AG20443 (cell line): ENCODE results near the gene FANK1.
A peak's percentile ranks its signal among the peaks of the same experiment; 100 is the strongest.

Source experiments
- DNase-seq: peaks from one replicate; pipeline ENCODE4 v3.0.0; 2012; ENCODE audit warnings: low spot score, mixed read lengths

Gene FANK1

DNA sequence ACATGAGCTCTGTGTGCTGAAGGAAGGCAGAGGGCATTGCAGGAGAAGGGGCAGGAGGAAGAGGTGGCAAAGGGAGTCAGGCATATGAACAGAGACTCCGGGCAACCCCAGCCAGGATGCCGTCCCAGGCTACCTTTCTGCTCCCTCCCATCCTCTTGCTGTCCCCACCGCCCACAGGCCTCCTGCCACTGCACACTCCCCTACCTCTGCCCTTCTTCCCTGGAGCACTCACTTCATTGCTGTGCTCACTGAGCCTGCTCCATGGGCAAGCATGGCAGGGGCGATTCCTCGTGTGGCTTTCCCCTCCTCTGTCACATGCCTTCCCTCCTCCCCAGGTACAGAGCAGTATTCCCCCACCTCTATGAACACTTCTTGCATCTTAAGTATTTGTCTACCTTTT, 93.4 kb downstream of the FANK1 start:
- DNase-seq = no peak

DNA sequence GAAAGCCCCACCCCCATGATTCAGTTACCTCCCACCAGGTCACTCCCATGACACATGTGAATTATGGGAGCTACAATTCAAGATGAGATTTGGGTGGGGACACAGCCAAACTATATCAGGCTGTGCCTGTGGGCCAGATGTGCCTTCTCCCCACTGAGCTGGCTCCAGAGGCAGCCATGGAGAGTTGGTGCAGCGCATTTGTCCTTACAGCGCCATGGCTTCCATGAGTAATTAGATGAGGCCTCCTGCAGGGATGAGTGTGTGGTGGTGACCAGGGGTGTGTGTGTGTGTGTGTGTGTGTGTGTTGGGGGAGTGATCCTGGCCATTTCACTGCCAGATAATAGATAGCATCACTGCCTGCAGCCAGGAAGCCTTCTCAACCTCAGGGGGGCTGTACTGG, 94.6 kb downstream of the FANK1 start:
- DNase-seq = no peak

DNA sequence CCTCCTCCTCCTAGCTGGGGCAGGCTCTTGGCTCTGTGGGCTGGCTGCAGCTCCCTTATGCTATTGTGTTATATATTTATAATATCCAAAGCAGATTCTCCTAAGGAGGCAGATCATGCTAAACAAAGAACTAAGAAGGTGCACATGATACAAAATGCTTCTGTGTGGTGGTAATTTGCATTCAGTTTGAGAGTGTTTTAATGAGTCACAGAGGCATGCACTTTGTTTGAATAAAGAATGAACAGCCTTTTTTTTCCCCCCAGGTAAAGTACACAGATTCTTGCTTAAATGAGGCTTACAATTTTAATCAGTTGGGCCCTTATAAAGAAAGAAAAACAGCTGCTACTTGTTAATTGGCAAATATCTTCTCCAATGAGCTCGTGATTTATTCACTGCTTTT, 95.0 kb downstream of the FANK1 start:
- no peak for DNase-seq

DNA sequence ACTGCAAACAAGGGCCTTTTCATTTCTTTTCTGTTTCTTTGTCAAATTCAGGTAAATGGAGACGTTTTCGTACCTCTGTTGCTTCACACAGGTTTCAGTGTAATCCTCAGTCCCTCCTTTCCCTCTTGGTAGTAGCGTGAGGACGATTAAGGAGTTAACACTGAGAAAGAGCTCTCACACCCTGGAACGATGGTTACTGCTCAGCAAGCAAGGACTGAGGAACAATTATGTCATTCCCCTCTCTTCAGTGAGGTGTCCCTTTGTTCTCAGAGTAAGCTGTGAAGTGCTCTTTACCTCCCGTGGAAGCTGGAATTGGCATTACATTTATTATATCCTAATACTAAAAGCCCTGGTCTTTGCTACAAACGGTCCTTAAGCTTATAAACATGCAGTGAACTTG, 95.9 kb downstream of the FANK1 start:
- DNase-seq = no peak

- DNase-seq = no peak
Measured at GRCh38 chr10:125994601-125995000, 98.2 kb downstream of the FANK1 start.

GRCh38 chr10:125995726-125996304, 99.5 kb downstream of the FANK1 start:
- DNase-seq = no peak

DNA sequence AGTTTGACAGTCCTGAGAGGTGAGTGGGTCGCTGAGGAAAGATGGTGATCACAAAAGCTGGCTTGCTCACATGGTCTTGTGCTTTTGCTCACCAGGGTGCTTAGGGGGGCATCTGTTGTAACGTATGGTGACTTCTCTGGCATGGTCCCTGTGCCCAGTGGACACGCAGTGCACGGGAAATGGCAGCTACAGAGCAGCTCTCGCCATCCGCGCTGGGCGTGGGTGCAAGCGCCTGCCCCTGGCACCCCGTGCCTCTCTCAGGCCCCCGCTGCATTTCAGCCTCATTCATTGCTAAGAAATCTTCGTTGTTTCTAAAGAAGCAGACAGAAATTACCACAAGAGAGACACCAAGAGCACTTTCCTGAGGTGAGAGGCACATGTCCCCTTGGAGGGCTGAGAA, 101.2 kb downstream of the FANK1 start:
- DNase-seq = no peak

- DNase-seq = no peak
Measured at GRCh38 chr10:125999694-126000093, 103.3 kb downstream of the FANK1 start.

- DNase-seq = peak; percentile 71
Measured at GRCh38 chr10:126001576-126001975, 105.2 kb downstream of the FANK1 start.

GRCh38 chr10:126004752-126005151, 108.4 kb downstream of the FANK1 start:
- no peak for DNase-seq

GRCh38 chr10:126006264-126006663, 109.9 kb downstream of the FANK1 start:
- no peak for DNase-seq

DNA sequence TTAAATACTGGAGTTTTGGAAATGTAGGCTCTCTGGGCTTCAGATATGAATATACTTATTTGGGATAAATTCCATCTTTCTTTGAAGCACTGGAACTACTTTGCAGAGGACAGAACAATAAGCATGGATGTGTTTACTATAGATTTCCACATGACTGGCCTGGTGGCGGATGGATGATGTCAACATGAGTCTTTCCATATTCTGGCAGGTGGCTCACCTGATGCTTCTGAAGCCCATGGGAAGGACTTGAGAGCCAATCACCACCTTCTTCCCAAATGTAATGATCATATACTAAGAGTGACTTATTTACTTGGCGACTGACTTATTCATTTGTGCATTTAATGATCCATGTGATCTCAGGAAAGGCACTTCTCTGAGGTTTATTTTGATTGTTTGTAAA, 110.5 kb downstream of the FANK1 start:
- no peak for DNase-seq

DNA sequence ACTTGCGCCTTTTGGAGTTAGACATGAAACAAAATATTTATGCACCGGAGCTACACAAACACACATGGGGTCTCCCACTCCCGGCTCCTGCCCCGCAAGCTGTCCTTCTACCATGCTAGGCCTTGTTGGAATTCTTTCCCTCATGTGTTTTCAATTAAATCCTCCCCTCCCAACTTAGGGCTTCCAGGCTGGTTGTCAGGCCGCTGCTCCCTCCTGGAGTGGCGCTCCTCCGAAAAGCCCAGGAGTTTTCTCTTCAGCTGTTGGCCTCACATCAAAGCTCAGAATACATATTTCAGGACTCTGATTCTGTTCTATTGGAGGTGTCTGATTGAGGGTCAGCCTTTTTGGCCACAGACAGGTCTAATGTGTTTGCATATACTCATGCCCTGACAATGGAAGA, 113.3 kb downstream of the FANK1 start:
- DNase-seq = no peak

DNA sequence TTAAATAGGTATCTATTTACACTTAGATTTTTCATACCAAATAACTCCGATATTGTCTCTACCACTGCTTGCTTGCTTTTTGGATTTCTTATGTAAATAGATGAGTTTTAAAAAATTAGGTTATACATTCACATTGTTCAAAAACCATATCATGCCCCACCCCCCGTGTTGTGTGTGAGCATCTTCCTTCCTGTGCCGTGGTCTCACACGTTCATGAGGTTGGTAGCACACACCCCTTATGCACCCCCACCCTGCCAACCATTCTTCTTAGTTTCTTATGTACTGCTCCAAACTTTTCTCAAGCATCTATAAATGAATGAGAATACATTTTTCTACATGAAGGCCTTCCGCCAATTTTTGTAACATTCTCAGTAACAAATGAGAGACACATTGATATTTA, 115.6 kb downstream of the FANK1 start:
- no peak for DNase-seq

DNA sequence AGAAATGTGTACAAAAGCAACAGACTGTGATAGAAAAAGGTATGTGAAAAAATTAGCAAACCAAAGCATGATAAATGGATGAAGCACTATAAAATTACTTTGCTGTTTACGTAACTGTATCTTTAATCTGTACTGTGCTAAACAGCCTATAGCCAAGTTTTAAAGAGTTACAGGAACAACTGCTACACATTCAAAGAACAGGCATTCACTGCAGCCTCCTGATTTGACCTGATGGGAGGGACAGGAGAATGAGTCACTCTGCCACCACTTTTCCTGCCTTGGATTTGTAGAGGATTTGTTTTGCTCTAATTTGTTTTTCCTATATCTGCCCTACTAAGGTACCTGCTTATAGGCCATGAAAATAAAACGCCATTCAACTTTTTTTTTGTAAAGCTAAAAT, 116.1 kb downstream of the FANK1 start:
- peak; percentile 26 for DNase-seq

DNA sequence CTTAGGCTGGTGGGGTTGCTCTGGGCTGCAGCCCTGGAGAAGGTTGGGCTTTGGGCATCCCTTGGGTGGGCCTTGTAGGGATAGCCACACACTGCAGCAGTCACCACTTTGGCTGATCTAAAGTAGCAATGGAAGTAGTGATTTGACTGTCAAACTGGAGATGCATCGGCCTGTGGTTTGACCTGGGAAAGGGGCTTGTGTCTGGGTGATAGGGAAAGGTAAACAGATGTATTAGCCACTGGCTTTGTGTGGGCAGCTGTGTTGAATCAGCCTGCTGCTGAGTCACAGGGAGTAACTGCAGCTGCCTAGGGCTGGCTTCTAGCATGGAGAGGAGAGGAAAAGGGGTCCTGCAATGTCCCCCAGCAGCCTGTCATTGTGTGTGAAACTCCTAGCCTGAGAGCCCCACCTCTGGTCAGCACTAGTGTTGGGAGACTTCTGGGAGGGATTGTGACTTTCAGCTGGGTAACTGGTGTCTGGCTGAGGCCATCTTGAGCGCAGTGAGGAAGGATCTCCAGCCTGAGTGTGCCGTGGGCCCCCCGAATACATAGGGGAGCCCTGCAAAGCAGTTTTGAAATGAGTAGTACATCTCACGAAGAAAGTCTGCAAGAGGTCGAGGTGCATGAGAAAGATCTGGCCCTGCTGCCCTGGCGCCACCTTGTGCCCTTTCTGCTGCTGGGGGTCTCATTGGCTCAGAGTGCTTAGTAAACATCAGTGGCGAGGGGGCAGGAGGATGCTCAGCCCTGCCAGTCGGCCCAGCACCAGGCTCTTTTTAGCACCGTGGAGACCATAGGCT, 117.3 kb downstream of the FANK1 start:
- DNase-seq = peak; percentile 81

GRCh38 chr10:126014309-126014708, 117.9 kb downstream of the FANK1 start:
- peak; percentile 33 for DNase-seq

- DNase-seq = no peak
Measured at GRCh38 chr10:126015413-126015812, 119.0 kb downstream of the FANK1 start.

GRCh38 chr10:126016156-126016805, 119.9 kb downstream of the FANK1 start:
- no peak for DNase-seq

DNA sequence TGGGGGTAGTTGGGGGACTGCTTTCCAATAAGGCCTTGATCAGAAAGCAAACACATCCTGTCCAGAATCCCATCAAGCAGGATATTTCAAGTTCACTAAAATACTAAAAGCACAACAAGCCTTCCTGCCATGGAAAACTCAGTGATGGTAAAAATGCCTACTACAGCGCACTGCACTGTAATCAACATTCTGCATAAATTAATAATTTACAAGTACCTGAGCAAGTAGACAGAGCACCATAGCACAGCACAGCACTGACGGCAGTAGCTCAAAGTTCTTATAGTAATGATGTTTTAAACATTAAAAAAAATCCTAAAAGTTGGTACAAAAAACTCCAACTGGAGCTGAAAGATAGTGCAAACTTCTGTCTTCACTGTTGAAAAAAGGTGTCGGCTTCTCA, 120.5 kb downstream of the FANK1 start:
- DNase-seq = no peak

DNA sequence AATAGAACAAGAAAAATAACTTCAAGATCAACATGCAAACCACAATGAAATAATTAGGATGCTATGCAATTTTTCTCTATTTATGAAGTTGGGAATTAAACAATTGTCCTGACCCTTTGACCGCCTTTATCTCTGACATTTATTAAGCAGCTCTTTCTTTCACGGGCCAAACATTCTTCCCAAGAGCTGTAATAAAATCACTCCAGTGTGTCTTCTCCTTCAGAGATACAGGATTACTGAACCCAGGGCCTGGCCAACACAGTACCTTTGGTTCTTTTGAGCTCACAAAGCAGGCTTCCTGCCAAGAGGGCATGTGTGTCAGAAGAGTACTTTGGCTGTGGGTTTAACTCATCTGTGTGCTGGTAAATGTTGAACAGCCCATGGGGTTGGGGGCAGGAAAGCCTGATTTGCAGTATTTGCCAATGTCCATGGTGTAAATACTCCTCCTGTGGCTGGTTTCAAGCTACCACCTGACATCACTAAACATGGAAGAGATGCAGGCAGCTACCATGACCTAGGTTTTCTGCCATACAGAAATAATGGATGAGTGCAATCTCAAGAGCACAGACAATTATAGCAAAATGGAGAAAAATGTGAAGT, 121.7 kb downstream of the FANK1 start:
- peak; percentile 29 for DNase-seq

DNA sequence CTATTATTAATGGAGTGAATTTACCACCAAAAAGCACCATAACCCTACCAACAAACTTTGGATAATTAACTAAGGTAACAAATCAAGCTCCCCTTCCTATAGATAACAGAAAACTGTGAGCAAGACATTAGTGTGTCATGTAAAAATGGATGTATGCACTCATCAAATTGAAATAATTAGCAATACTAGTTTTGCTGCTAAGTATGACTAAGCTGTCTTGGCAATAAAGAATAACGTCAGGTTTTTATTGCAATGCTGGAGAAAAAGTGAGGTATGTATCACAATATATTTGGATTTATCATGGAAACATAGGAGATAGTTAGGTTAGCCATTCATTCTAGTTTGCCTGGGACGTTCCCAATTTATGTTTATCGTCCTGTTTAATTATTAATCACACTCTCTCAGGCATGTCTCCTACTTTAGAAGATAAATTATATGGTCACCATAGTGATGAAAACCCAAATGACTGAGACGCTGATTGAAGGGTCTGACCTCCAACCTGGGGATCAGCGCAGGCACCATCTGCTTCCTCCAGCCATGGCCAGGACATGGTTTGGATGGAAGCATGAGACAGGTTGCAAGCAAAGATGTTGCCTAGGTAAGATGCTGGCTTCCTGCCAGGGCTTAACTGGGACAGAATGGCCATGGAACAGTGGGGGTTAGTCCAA, 125.6 kb downstream of the FANK1 start:
- DNase-seq = no peak
